Hematopoietic multipotent progenitor cell treated with erythropoietin and hydrocortisone succinate and interleukin-3 and kit ligand, for 6 days (in vitro differentiated cells): ENCODE measurements around the gene P4HA1.
A peak's percentile ranks its signal among the peaks of the same experiment; 100 is the strongest.
"Not testable (repeated sequence)": the region's sequence is repeated elsewhere in the genome, so short reads cannot be mapped to it uniquely, and the experiment has no call there.

Source experiments
- DNase-seq: peaks from one replicate; pipeline ENCODE4 v3.0.0-alpha.2; 2015

Gene P4HA1

DNA sequence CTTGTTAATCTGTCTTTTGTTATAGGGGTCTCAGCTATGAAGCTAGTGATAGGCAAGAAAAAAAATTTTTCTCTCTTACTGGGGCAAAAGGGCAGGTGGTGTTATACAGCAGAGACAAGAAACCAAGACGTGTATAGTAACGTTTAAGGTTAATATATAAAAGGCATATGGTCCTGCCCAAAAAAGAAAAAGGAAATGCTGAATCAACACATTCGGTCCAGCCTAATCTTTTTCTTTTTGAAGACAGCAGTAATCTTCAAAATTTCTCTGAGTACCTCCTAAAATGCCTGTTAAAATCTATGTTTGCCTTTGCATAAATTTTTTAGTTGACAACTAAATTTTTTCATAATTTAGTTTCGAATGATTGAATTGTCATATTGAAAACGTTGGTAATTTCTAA is 54.5 kb downstream of the P4HA1 start:
- DNase-seq = no peak

GRCh38 chr10:73039635-73040034 is 57.0 kb downstream of the P4HA1 start:
- DNase-seq = no peak

DNA sequence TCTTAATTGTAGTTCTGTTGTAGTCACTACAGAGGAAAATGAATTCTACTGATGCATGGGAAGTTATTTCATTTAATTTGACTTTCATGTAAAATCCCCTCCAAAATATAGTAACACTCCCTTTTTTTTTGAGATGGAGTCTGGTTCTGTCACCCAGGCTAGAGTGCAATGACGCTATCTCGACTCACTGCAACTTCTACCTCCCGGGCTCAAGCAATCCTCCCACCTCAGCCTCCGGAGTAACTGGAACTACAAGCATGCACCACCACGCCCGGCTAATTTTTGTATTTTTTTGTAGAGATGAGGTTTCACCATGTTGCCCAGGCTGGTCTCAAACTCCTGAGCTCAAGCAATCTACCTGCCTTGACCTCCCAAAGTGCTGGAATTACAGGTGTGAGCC is 60.4 kb downstream of the P4HA1 start:
- not testable (repeated sequence) for DNase-seq

- no peak for DNase-seq
Observed at GRCh38 chr10:73032536-73032935, 64.1 kb downstream of the P4HA1 start.

DNA sequence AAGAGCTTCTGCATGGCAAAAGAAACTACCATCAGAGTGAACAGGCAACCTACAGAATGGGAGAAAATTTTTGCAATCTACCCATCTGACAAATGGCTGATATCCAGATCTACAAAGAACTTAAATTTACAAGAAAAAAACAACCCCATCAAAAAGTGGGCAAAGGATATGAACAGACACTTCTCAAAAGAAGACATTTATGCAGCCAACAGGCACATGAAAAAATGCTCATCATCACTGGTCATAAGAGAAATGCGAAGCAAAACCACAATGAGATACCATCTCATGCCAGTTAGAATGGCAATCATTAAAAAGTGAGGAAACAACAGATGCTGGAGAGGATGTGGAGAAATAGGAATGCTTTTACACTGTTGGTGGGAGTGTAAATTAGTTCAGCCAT is 70.0 kb downstream of the P4HA1 start:
- DNase-seq = not testable (repeated sequence)

- DNase-seq = not testable (repeated sequence)
Observed at GRCh38 chr10:73023455-73024070, 73.1 kb downstream of the P4HA1 start.

DNA sequence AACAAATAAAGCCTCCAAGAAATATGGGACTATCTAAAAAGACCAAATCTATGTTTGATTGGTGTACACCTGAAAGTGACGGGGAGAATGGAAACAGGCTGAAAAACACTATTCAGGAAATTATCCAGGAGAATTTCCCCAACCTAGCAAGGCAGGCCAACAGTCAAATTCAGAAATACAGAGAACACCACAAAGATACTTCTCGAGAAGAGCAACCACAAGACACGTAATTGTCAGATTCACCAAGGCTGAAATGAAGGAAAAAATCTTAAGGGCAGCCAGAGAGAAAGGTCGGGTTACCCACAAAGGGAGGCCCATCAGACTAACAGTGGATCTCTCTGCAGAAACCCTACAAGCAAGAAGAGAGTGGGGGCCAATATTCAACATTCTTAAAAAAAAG is 73.7 kb downstream of the P4HA1 start:
- not testable (repeated sequence) for DNase-seq

GRCh38 chr10:73021538-73022164 is 75.0 kb downstream of the P4HA1 start:
- DNase-seq = not testable (repeated sequence)

DNA sequence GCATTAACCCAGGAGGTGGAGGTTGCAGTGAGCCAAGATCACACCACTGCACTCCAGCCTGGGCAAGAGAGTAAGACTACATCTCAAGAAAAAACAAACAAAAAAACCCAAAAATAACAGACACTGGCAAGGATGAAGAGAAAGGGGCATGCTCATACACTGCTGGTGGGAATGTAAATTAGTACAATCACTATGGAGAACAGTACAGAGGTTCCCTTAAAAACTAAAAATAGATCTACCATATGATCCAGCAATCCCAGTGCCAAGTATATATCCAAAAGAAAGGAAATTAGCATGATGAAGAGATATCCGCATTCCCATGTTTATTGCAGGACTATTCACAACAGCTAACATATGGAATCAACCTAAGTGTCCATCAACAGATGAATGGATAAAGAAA is 75.6 kb downstream of the P4HA1 start:
- DNase-seq = no peak

GRCh38 chr10:73019100-73019499 is 77.6 kb downstream of the P4HA1 start:
- no peak for DNase-seq

- no peak for DNase-seq
Observed at GRCh38 chr10:73018632-73019031, 78.0 kb downstream of the P4HA1 start.

DNA sequence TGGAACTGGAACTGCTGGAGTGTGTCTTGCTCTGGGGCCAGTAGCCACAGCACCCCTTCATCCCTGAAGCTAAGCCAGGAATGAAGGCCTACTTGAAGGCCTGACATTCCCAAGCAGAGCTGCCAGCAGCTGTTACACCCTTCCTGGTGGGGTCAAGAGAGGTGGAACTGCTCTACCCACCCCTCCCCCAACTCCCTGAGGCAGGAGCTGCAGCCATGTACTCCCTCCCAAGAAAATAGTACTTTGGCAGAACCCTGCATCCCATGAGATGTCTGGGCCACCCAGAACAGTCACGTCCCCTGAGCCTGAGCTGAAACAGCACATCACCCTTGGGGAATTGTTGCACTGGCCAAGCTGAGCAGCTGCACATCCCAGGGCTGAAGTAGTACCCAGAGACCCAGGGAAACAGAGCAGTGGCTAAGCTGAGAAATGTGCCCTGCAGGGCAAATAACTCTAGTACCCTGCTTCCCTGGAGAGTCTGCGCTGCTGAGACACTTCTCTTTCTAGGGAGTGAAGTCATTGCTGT is 78.6 kb downstream of the P4HA1 start:
- DNase-seq = no peak

- DNase-seq = no peak
Observed at GRCh38 chr10:73015779-73016178, 80.9 kb downstream of the P4HA1 start.

DNA sequence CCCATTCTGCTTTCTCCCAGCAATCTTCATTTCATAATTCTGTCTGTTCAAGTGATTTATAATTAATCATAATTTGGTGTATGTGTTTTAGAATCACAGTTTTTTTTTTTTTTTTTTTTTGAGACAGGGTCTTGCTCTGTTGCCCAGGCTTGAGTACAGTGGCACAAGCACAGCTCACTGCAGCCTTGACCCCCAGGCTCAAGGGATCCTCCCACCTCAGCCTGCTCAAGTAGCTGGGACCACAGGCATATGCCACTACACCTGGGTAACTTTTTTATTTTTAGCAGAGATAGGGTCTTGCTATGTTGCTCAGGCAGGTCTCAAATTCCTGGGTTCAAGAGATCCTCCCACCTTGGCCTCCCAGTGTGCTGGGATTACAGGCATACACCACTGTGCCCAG is 92.8 kb downstream of the P4HA1 start:
- DNase-seq = no peak

DNA sequence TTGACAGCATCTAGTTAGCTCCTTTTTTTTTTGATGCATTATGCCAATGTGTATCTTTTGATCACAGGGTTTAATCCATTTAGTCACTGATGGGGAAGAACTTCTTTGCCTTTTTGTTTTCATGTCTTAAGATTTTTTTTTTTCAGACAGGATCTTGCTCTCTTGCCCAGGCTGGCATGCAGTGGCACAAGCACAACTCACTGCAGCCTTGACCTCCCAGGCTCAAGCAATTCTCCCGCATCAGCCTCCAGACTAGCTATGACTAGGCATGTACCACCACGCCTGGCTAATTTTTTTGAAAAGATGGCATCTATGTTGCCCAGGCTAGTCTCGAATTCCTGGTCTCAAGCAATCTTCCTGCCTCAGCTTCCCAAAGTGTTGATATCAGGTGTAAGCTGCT is 95.7 kb downstream of the P4HA1 start:
- DNase-seq = no peak

GRCh38 chr10:72997099-72997498 is 99.6 kb downstream of the P4HA1 start:
- no peak for DNase-seq

GRCh38 chr10:72995459-72995858 is 101.2 kb downstream of the P4HA1 start:
- not testable (repeated sequence) for DNase-seq

- not testable (repeated sequence) for DNase-seq
Observed at GRCh38 chr10:72989771-72990170, 106.9 kb downstream of the P4HA1 start.

DNA sequence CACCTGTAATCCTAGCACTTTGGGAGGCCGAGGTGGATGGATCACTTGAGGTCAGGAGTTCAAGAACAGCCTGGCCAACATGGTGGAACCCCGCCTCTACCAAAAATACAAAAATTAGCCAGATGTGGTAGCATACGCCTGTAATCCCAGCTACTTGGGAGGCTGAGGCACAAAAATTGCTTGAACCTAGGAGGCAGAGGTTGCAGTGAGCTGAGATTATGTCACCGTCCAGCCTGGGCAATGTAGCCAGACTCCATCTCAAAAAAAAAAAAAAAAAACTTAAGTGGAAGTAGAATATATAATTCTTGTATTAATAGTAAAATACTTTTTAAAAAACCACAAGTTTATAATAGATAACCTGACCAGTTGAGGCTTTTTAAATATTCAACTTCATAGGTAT is 112.0 kb downstream of the P4HA1 start:
- DNase-seq = not testable (repeated sequence)

- peak; percentile 62 for DNase-seq
Observed at GRCh38 chr10:72981882-72982529, 114.7 kb downstream of the P4HA1 start.

DNA sequence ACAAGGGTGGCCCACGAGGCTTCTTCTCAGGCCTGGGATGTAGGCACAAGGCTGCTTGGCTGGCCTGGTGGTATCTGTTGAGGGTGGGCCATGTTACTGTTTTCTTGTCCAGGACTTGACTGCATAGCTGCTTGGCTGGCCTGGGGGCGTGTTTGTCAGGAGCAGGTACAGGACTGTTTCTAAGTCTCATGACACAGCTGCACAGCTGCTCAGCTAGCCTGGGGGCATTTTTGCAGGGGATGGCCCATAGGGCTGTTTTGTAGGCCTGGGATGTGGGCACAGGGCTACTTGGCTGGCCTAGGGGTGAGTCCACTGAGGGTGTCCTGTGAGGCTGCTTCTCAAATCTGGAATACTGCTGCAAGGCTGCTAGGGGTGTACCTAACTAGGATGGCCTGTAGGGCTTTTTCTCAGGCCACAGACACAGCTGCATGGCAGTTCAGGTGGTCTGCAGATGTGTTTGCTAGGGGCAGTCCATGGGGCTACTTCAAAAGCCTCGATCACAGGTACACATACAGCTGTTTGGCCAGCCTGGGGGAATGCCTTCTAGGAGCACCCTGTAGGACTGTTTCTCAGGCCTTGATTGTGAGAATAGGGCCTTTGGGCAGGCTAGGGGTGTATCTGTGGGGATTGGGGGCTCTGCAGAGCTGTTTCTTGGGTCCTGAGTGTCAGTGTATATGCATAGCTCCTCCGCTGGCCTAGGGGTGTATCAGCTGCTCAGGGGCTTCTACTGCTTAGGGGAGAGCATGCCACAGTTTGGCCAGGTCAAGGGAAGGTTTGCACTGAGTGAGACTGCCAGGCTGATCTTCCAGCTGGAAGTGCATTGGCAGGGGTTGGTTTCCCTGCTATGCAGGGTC is 115.4 kb downstream of the P4HA1 start:
- DNase-seq = no peak

DNA sequence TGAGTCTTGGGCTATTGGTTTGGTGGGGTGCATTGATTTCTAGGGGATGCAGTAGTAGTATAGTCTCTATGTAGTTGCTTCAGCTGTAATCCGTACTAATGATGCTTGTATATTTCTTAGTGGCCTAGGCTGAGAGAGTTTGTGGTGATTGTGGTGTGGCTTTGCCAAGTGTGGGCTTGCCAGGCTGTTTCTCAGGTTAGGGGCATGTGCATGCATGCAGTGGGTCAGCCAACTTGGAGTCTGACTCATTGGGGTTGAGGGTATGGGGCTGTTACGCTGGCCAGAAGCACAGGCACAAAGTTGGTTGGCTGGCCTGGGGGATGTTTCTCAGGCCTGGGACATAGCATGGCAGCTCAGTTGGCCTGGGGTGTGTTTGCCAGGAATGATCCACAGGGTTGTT is 116.3 kb downstream of the P4HA1 start:
- no peak for DNase-seq

GRCh38 chr10:72979709-72980108 is 117.0 kb downstream of the P4HA1 start:
- no peak for DNase-seq
